Cardiac fibroblast (primary cell): Measurements from ENCODE around the gene MBD3L2B.

Source experiments
- DNase-seq, 2 donors: peaks; one replicate each; pipeline versions ENCODE4 v3.0.0 to v3.0.0-alpha.2; 2010; ENCODE audit warnings: low read depth in 2 of 2
- H3K4me3 ChIP-seq, 2 donors: replicated peaks in 1 of 2; 1 replicate in 1 of 2; 2 replicates in 1 of 2; pipeline ENCODE4 v1.5.1; 2011; ENCODE audit warnings: low read depth in 2 of 2, low read length in 2 of 2, mild to moderate bottlenecking in 2 of 2, moderate library complexity in 1 of 2
- TF ChIP-seq, protein P1 (sequence below): IDR thresholded peaks from one replicate; pipeline ENCODE4 v1.5.1; 2011; ENCODE audit warnings: low read depth, mild to moderate bottlenecking, low read length, inconsistent platforms

The MBD3L2B gene

DNA sequence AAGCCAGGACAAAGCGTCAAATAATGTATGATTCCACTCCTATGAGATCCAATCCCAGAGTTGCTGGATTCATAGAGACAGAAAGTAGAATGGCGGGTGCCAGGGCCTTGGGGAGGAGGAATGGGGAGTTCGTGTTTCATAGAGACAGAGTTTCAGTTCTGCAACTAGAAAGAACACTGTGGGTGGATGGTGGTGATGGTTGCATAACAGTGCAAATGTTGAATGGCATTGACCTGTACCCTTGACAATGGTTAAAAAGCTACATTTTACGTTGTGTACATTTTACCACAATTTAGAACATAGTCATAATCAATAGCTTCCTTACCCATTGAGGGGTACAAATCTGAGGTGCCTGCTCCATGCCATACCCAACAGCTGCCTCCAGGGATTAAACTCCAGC lies 33.4 kb downstream of the MBD3L2B start:
- no peak overlapping the region for H3K4me3 ChIP-seq
- no peak for DNase-seq
- TF ChIP-seq, protein P1, sequence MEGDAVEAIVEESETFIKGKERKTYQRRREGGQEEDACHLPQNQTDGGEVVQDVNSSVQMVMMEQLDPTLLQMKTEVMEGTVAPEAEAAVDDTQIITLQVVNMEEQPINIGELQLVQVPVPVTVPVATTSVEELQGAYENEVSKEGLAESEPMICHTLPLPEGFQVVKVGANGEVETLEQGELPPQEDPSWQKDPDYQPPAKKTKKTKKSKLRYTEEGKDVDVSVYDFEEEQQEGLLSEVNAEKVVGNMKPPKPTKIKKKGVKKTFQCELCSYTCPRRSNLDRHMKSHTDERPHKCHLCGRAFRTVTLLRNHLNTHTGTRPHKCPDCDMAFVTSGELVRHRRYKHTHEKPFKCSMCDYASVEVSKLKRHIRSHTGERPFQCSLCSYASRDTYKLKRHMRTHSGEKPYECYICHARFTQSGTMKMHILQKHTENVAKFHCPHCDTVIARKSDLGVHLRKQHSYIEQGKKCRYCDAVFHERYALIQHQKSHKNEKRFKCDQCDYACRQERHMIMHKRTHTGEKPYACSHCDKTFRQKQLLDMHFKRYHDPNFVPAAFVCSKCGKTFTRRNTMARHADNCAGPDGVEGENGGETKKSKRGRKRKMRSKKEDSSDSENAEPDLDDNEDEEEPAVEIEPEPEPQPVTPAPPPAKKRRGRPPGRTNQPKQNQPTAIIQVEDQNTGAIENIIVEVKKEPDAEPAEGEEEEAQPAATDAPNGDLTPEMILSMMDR, result no peak

DNA sequence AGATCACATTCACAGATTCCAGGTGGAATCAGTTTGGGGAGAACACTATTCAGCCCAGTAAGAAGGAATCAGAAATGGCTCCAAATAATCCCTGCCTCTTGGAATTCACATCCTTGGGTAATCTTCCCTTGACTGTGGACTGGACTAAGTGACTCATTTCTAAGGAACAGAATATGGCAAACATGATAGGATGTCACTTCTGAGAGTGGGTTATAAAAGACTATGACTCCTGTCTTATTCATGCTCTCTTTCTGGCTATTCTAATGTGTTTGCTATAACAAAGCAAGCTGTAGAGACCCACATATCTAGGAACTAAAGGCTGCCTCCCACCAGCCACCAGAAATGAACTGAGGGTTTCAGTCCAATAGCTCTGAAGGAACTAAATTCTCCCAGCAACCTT lies 37.8 kb downstream of the MBD3L2B start:
- H3K4me3 ChIP-seq, result no peak overlapping the region
- no peak for DNase-seq

DNA sequence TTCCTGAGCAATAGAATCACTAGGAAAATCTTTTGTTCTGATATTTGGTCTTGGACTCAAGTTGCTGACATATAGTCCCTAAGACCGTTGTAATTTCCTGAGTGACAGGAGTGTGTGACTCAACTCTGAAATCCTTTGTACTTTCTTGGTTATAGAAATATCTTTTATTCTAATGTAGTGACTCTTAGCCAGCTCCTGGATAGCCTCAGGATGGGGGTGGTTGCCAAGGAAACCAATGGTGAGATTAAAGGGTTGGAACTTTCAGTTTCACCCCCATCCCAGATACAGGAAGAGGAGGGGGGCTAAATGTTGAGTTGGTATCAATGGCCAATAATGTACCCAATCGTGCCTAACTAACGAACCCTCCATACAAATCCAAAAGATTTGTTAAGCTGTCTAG lies 41.8 kb downstream of the MBD3L2B start:
- H3K4me3 ChIP-seq, result no peak overlapping the region
- TF ChIP-seq, protein P1, result no peak
- DNase-seq, result no peak

More for the DNA sequence above, 37.8 kb downstream of the MBD3L2B start:
- TF ChIP-seq, protein P1, result no peak

DNA sequence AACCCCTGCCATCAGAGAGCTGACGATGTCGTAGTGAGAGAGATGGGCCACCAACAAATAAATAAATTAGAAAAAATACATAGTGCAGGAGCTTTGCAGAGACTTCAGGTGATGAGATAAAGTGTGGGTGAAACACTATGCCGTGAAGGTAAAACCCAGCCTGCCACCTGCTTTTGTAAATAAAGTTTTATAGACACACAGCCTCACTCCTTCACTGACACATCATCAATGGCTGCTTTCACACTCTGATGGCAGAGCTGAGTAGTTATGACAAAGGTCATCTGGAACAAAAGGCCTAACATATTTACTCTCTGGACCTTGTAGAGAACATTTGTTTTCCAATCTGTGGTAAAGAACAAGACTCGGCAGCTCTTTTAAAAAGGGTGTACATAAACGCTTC lies 45.0 kb downstream of the MBD3L2B start:
- TF ChIP-seq, protein P1, result no peak
- no peak overlapping the region for H3K4me3 ChIP-seq
- DNase-seq, result no peak

DNA sequence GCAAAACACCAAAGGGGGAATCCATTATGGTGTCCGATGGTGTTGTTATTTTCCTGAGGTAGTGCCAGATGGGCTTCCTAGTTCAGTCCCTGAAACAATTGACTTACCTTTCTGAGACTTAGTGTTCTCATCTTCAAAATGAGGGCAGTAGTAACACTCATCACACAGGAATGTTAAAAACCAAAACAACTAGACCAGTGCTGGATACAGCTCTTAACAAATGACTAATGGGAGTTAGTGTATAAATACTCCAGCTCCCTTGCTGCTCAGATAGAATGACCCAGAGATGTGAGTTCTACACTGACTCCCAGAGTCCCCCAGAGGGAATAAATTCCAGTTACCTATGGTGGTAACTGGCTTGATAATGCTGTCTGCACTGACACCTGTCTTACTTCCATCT lies 49.9 kb downstream of the MBD3L2B start:
- DNase-seq, result peak in 1 of 2 donors; percentile 23
- no peak overlapping the region for H3K4me3 ChIP-seq
- TF ChIP-seq, protein P1, result no peak

DNA sequence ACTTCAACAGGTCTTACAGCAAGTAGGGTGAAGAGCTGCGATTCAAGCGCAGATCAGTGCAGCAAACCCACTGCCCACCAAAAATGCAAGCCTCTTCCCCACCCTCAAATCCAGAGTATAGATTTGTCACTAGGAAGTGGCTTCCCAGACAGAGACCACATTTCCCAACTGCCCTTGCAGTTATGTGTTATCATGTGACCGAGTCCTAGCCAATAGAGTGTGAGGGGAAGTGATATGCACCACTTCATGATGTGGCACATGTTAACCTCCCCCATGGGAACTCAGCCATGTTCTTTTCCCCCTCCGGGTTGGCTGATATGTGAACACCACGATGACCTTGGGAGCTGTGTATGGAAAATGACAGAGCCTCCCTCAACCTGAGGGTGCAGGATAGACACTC lies 50.8 kb downstream of the MBD3L2B start:
- TF ChIP-seq, protein P1, result no peak
- no peak overlapping the region for H3K4me3 ChIP-seq
- no peak for DNase-seq

DNA sequence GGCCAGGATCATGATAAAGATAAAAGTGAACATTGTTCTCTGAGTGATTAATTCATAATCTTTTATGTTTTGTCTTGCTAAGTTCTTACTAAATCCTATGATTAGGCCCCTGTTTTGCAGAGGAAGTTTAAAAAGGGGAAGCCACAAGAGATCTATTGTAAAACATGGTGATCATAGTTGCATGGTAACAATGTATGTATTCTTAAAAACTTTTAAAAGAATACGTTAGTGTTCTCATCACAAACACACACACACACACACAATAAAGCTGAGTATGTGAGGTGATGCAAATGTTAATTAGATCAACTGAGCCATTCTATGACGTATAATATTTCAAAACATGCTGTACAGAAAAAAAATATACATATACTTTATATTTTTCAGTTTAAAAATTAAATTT lies 51.2 kb downstream of the MBD3L2B start:
- no peak overlapping the region for H3K4me3 ChIP-seq
- no peak for DNase-seq
- TF ChIP-seq, protein P1, result no peak
